Measurements from ENCODE around the gene CLEC1B.
"Not testable (repeated sequence)": the region's sequence is repeated elsewhere in the genome, so short reads cannot be mapped to it uniquely, and the experiment has no call there.

Gene CLEC1B

GRCh38 chr12:9974731-9975130 lies 24.2 kb downstream of the CLEC1B start:
- not testable (repeated sequence) for DNase-seq (ENCODE audit: low spot score)

GRCh38 chr12:9973949-9974348 lies 25.0 kb downstream of the CLEC1B start:
- no peak for DNase-seq (ENCODE audit: low spot score)

- no peak for DNase-seq (ENCODE audit: low spot score)
Observed at GRCh38 chr12:9971181-9971580, 27.7 kb downstream of the CLEC1B start, which contains the start of gene CLEC12A. Gene CLEC12A, plus strand, starts transcription at chr12:9971409. Its CDS starts 188 bp downstream, at chr12:9971597.

- no peak for DNase-seq (ENCODE audit: low spot score)
Observed at GRCh38 chr12:9969673-9970072, 29.2 kb downstream of the CLEC1B start.

DNA sequence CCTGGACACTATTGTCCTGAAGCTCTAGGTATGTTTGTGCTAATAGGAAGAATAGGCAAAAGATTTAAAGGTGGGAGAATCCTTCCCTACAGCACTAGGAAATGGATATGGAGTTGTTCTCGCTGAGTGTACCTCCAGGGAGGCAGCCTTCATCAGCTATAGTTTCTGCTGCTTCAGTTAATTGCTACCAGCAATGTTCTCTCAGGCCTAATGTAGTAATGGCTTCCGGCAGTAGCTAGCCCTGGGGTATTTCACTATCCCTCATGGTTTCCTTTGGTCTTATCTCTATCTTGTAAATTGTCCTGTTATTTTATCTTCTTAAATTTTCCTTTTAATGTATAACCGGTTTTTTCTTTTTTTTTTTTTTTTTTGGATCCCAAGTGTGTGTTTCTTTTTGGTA lies 37.0 kb downstream of the CLEC1B start:
- no peak for DNase-seq (ENCODE audit: low spot score)

DNA sequence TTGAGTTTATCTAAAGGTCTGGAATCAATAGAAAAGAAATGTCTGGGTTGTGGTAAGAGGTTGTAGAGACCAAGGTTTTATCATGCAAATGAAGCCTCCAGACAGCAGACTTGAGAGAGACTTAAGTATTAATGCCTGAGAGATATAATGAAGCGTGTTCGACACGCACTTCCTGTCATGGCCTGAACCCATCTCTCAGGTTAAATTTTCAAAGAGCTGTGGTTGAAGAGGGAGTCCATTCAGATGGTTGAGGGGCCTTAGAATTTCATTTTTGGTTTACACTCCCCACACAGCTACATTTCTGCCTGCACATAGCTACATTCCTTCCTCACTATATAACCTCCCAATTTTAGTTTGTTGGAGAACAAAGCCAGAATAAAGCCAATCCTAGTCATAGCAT lies 37.8 kb downstream of the CLEC1B start:
- DNase-seq (ENCODE audit: low spot score), result no peak

DNA sequence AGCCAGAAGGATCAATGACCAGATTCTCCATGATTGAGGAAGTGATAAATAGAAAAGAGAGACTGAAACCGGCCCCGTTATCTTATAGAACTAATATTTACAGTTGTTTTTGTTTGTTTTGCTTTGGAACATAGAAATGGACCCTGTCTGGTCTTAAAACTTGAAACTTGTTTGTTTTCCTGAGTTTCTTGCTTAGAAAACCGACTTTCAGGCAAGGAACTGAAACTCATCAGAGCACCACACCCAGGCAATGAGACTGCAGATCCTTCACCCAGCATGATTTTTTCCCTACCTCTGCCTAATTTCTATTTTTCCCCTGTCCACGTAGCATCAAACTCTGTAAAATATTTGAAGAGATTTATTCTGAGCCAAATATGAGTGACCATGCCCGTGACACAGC lies 38.3 kb downstream of the CLEC1B start:
- DNase-seq (ENCODE audit: low spot score), result no peak

DNA sequence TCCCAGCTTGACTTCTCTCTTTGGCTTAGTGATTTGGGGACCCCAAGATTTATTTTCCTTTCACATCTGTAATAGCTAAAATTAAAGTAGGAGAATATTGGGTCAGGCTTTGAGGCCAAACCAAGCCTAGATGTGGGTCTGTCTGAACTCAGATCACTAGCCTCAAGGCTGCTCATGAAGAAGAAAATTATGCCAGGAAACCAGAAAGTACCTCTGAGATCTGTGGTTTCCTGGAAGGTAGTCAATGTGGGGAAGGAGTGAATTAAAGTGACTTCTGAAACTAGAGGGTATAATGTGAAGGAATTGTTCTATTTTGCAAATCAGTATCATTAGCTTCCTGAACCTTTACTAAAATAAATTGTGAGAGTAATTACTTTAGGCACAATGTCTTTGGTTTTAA lies 41.1 kb downstream of the CLEC1B start:
- no peak for DNase-seq (ENCODE audit: low spot score)

DNA sequence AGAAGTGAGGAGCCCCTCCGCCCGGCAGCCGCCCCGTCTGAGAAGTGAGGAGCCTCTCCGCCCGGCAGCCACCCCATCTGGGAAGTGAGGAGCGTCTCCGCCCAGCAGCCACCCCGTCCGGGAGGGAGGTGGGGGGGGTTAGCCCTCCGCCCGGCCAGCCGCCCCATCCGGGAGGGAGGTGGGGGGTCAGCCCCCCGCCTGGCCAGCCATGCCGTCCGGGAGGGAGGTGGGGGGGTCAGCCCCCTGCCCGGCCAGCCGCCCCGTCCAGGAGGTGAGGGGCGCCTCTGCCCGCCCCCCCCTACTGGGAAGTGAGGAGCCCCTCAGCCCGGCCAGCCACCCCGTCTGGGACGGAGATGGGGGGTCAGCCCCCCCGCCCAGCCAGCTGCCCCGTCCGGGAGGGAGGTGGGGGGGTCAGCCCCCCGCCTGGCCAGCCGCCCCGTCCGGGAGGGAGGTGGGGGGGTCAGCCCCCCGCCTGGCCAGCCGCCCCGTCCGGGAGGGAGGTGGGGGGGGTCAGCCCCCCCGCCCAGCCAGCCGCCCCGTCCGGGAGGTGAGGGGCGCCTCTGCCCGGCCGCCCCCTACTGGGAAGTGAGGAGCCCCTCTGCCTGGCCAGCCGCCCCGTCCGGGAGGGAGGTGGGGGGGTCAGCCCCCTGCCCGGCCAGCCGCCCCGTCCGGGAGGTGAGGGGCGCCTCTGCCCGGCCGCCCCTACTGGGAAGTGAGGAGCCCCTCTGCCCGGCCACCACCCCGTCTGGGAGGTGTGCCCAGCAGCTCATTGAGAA lies 45.8 kb downstream of the CLEC1B start:
- not testable (repeated sequence) for DNase-seq (ENCODE audit: low spot score)

- DNase-seq (ENCODE audit: low spot score), result no peak
Observed at GRCh38 chr12:9951026-9951675, 47.8 kb downstream of the CLEC1B start.

DNA sequence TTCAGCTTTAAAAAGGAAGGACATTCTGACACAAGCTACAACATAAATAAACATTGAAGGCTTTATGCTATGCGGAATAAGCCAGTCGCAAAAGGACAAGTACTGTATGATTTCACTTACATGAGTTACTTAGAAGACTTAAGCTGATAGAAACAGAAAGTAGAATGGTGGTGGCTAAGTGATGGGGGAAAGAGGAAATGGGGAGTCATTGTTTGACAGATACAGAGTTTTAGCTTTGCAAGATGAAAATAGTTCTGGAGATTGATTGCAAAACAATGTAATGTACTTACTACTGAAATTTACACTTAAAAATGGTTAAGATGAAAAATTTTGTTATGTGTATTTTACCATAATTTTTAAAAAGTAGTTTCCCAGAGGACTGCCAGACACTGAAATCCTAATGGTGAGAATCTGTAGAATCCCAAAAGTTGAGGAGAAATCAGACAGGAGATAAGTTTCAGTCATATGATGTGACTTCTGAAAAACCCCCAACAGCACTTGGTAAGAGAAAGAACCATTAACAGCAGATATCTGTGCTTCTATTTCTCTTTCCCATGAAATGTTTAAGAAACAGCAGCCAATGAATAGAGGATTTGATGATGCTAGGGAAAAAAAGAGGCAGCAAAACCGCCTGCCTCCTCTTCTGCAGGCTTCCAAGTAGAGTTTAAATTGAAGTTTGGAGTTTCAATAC lies 50.2 kb downstream of the CLEC1B start:
- no peak for DNase-seq (ENCODE audit: low spot score)

GRCh38 chr12:9947674-9948073 lies 51.2 kb downstream of the CLEC1B start:
- no peak for DNase-seq (ENCODE audit: low spot score)

- DNase-seq (ENCODE audit: low spot score), result no peak
Observed at GRCh38 chr12:9944391-9944790, 54.5 kb downstream of the CLEC1B start.

GRCh38 chr12:9943240-9943639 lies 55.7 kb downstream of the CLEC1B start:
- DNase-seq (ENCODE audit: low spot score), result no peak

All from COLO829 (cell line).